Thoracic aorta (tissue), 2 donors: ENCODE data around the gene RAPGEF4. TPM values are rescaled to one million over a fixed set of nuclear protein-coding genes. Genes with fewer than 3 reads are reported as not detected.

ENCODE experiments used
- ATAC-seq: fragments of 150-250 bp; one replicate; pipeline ENCODE4 v1.8.0; 2017; ENCODE audit warnings: low read depth; ENCODE audit not compliant: insufficient number of reproducible peaks, low FRiP score
- DNase-seq: peaks from one replicate; pipeline ENCODE4 v3.0.0-alpha.2; 2020; ENCODE audit warnings: low spot score
- H3K27ac ChIP-seq, 2 donors: fragments of 200-600 bp; sonication (generic); 1 replicate in 1 of 2; 2 replicates in 1 of 2; pipeline ENCODE4 v1.5.1; 2016; ENCODE audit warnings: mild to moderate bottlenecking in 2 of 2, moderate library complexity in 2 of 2
- H3K27me3 ChIP-seq: fragments of 200-600 bp; sonication (generic); replicated peaks from 2 replicates; pipeline ENCODE4 v1.6.0; 2016; ENCODE audit warnings: mild to moderate bottlenecking; ENCODE audit not compliant: insufficient read depth
- H3K36me3 ChIP-seq: fragments of 200-600 bp; sonication (generic); one replicate; pipeline ENCODE4 v1.5.1; 2016
- H3K4me1 ChIP-seq, 2 donors: fragments of 200-600 bp; sonication (generic); 1 replicate in 1 of 2; 2 replicates in 1 of 2; pipeline versions ENCODE4 v1.5.1 to v1.6.0; 2016; ENCODE audit warnings: low read depth in 2 of 2, mild to moderate bottlenecking in 1 of 2; ENCODE audit not compliant: control insufficient read depth in 1 of 2
- H3K4me3 ChIP-seq: fragments of 200-600 bp; sonication (generic); 2 replicates; pipeline ENCODE4 v1.5.1; 2016; ENCODE audit warnings: mild to moderate bottlenecking
- H3K9me3 ChIP-seq: fragments of 200-600 bp; sonication (generic); 2 replicates; pipeline ENCODE4 v1.5.1; 2016
- total RNA-seq, 2 donors: library from RNA; depleted of rRNA; stranded (reverse); fragments of >200 nt; gene quantifications; one replicate each; pipeline versions ENCODE4 v1.1.0 to v1.2.3, GENCODE V29; 2016
- TF ChIP-seq, protein P1 (sequence below): fragments of 200-600 bp; sonication (generic); IDR thresholded peaks from one replicate; pipeline ENCODE4 v1.5.1; 2019; ENCODE audit warnings: antibody characterized with exemption

Gene RAPGEF4
- total RNA-seq, 2 donors from 2014 or later, result 9.9 to 18.4 TPM

DNA sequence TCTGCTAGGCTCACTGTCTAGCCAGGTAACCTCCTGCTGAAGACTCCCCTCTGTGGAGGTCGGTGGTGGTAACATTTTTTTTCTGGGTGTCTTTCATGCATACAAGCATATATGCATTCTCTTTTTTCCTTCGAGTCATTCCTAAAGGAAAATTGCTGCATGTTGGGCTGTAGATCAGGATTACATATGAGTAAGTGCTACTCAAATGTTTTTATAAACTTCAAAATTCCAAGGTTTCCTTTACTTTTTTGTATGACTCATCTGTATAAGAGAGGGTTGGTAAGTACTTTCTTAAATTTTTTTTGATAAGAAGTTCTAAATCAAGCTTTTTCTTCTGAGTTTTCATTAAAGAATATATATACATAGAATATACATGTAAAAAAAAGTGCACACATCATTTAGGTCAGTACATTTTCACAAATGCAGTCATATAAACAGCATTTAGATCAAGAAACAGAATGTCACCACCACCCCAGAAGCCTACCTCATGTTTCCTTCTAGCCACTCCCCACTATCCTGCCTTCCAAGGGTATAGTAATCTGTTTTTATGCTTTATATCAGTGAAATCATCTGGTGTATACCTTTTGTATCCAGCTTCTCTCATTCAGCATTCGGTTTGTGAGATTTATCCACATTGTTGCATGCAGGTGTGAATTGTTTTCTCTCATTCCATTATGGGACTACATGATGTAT is 212.0 kb downstream of the RAPGEF4 start:
- DNase-seq (no peak), ATAC-seq (no peak)
- H3K4me3 ChIP-seq, result no peak overlapping the region
- TF ChIP-seq, protein P1, sequence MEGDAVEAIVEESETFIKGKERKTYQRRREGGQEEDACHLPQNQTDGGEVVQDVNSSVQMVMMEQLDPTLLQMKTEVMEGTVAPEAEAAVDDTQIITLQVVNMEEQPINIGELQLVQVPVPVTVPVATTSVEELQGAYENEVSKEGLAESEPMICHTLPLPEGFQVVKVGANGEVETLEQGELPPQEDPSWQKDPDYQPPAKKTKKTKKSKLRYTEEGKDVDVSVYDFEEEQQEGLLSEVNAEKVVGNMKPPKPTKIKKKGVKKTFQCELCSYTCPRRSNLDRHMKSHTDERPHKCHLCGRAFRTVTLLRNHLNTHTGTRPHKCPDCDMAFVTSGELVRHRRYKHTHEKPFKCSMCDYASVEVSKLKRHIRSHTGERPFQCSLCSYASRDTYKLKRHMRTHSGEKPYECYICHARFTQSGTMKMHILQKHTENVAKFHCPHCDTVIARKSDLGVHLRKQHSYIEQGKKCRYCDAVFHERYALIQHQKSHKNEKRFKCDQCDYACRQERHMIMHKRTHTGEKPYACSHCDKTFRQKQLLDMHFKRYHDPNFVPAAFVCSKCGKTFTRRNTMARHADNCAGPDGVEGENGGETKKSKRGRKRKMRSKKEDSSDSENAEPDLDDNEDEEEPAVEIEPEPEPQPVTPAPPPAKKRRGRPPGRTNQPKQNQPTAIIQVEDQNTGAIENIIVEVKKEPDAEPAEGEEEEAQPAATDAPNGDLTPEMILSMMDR, result no peak
- no peak overlapping the region for H3K27ac ChIP-seq
- H3K27me3 ChIP-seq, result no peaks in the 10 kb centered on the region
- H3K36me3 ChIP-seq, result no peaks in the 10 kb centered on the region
- H3K4me1 ChIP-seq, result no peaks in the 10 kb centered on the region
- no peaks in the 10 kb centered on the region for H3K9me3 ChIP-seq

DNA sequence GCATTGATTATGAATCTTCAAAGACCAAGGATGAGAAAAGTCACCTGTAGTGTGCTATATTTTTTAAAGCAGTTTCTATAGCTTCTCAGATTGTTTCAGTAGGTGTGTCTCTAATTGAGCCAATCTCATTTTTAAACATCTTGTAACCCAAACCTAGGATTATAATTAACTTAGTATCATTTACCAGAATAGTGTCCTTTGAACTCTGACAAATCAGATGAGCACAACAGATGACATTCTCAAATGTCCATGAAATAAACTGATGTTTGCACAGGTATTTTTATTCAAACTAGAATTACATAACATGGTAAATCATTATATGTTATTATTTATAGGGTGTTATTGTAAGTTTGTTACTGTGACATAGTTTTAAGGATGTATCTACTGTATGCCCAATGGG is 213.9 kb downstream of the RAPGEF4 start:
- no peaks in the 10 kb centered on the region for H3K4me1 ChIP-seq
- TF ChIP-seq, protein P1, result no peak
- DNase-seq, result no peak
- no peak overlapping the region for H3K27ac ChIP-seq
- no peaks in the 10 kb centered on the region for H3K36me3 ChIP-seq
- ATAC-seq, result no peak
- no peaks in the 10 kb centered on the region for H3K9me3 ChIP-seq
- H3K4me3 ChIP-seq, result no peak overlapping the region
- H3K27me3 ChIP-seq, result no peaks in the 10 kb centered on the region

DNA sequence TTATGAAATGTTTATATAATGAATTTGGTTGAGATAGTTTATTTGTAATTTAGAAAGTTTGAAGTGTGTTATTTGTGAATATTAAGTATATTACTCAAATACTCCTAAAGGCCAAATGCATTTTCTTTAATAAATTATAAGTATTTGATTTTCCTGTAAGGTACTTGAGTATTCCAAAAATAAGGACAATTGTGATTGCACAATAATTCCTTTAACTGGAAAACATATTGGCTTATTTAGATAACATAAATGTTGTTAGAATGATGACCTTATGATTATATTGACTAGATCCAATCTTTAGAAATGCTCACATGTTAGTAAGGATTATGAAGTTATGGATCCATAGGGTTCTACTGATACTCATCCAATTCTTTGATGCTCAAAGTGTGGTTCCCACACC is 214.9 kb downstream of the RAPGEF4 start:
- Histone ChIP-seq H3K4me1 (no peaks in the 10 kb centered on the region), H3K36me3 (no peaks in the 10 kb centered on the region), H3K27me3 (no peaks in the 10 kb centered on the region), H3K27ac (no peak overlapping the region), H3K4me3 (no peak overlapping the region), H3K9me3 (no peaks in the 10 kb centered on the region)
- DNase-seq, result no peak
- TF ChIP-seq, protein P1, result no peak
- no peak for ATAC-seq

DNA sequence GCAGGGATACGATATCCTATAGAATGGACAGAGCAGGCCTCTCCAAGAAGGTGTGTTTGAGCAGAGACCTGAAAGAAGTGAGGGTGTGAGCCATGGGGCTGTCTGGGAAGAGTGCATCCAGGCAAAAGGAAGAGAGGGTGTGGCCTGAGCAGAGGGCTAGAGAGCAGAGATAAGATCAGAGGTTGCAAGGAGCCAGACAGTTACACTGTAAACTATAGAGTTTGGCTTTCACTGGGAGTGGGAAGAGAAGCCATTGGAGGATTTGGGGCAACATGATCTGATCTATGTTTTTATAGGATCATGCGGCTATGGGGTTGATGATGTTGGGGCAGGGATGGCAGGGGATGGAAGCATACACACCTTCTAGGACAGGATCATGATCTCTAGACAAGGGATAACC is 215.9 kb downstream of the RAPGEF4 start:
- Histone ChIP-seq H3K9me3 (no peaks in the 10 kb centered on the region), H3K36me3 (no peaks in the 10 kb centered on the region)

DNA sequence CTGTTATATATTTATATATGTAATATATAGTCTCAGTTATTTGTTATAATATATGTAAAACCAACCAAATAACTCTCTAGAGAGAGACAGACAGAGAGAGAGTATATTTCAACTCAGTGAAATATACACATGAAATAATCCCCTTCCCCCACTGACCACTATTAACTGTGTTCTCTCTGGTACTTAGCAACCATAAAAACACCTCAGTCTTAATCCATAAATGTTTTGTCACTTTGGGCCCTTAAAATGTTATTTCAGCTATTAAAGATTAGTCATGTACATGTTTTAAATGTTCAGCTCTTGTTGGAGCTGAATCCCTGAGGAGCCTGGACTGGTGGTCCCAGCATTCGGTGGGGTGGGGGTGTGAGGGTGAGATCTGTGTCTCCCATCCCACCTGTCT is 217.8 kb downstream of the RAPGEF4 start:
- H3K27ac ChIP-seq, result no peak overlapping the region
- no peaks in the 10 kb centered on the region for H3K9me3 ChIP-seq
- H3K4me1 ChIP-seq, result no peaks in the 10 kb centered on the region
- no peaks in the 10 kb centered on the region for H3K36me3 ChIP-seq
- ATAC-seq (no peak), DNase-seq (no peak)
- no peaks in the 10 kb centered on the region for H3K27me3 ChIP-seq
- TF ChIP-seq, protein P1, result no peak
- no peak overlapping the region for H3K4me3 ChIP-seq

More for the DNA sequence above, 215.9 kb downstream of the RAPGEF4 start:
- H3K27me3 ChIP-seq, result no peaks in the 10 kb centered on the region
- H3K27ac ChIP-seq, result no peak overlapping the region
- DNase-seq (no peak), ATAC-seq (no peak)
- no peak overlapping the region for H3K4me3 ChIP-seq
- no peaks in the 10 kb centered on the region for H3K4me1 ChIP-seq
- TF ChIP-seq, protein P1, result no peak
